ENCODE results near the gene KCNT1. TPM values are rescaled to one million over a fixed set of nuclear protein-coding genes. Genes with fewer than 3 reads are reported as not detected.

The KCNT1 gene
- total and polyA plus RNA-seq, 2 donors (not counting 3 experiments of a cell fraction or from before 2014, with no cell fraction given) = not detected

DNA sequence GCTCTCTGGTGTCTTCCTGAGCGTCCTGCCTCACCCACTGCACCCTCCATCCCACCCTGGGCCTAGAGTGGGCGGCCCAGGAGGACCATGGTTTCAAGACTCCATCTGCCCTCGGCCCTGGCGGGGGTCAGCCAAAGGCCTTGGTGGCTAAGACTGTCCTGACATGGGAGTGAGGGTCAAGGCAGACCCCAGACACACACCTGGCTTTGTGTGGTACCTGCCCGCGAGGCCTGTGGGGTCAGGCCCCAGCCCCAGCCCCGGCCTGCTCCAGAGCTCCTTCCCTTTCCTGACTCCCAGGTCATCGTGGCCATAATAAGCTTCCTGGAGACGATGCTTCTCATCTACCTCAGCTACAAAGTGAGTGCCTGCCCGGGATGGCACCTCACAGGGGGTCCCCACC is 54.6 kb downstream of the KCNT1 start:
- TF ChIP-seq GATA2 (IDR thresholded peaks at IDR 0.05; ENCODE audit: insufficient read depth, insufficient read length, low read depth, low read length) = no peak
- TF ChIP-seq, protein P1, sequence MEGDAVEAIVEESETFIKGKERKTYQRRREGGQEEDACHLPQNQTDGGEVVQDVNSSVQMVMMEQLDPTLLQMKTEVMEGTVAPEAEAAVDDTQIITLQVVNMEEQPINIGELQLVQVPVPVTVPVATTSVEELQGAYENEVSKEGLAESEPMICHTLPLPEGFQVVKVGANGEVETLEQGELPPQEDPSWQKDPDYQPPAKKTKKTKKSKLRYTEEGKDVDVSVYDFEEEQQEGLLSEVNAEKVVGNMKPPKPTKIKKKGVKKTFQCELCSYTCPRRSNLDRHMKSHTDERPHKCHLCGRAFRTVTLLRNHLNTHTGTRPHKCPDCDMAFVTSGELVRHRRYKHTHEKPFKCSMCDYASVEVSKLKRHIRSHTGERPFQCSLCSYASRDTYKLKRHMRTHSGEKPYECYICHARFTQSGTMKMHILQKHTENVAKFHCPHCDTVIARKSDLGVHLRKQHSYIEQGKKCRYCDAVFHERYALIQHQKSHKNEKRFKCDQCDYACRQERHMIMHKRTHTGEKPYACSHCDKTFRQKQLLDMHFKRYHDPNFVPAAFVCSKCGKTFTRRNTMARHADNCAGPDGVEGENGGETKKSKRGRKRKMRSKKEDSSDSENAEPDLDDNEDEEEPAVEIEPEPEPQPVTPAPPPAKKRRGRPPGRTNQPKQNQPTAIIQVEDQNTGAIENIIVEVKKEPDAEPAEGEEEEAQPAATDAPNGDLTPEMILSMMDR (IDR thresholded peaks at IDR 0.05; ENCODE audit: extremely low read depth in 1 of 2, insufficient read depth in 1 of 2, low read depth in 1 of 2, low read length in 2 of 2) = no peak
- no peak for TF ChIP-seq EZH2 (IDR thresholded peaks at IDR 0.05; ENCODE audit: borderline replicate concordance, low read depth, low read length, severe bottlenecking)
- TF ChIP-seq, protein P2, sequence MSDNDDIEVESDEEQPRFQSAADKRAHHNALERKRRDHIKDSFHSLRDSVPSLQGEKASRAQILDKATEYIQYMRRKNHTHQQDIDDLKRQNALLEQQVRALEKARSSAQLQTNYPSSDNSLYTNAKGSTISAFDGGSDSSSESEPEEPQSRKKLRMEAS (IDR thresholded peaks at IDR 0.05; ENCODE audit: insufficient read depth, insufficient read length) = no peak
- no peak for TF ChIP-seq FOS (IDR thresholded peaks at IDR 0.05; ENCODE audit: borderline replicate concordance, insufficient read depth, low read length)
- no peak for TF ChIP-seq JUN (IDR thresholded peaks at IDR 0.05; ENCODE audit: borderline replicate concordance, insufficient read depth, insufficient read length, low read depth)
- no peak for TF ChIP-seq MYC (IDR thresholded peaks at IDR 0.05; ENCODE audit: low read depth, low read length)
- TF ChIP-seq POLR2A (IDR thresholded peaks at IDR 0.05; ENCODE audit: low read depth, low read length) = no peak
- no peak for TF ChIP-seq POLR2AphosphoS5 (IDR thresholded peaks at IDR 0.05; ENCODE audit: insufficient read depth, low read depth, low read length)
- dilution Hi-C loops (cut with MboI; ENCODE audit: extremely low pct_ligation_motif_present, low sequenced_read_pairs) = no loop called here
- H3K36me3 ChIP-seq (ENCODE audit: control insufficient read depth in 2 of 2, extremely low read depth in 1 of 2, insufficient read depth in 2 of 2, low read length in 2 of 2) = no peaks in the 10 kb centered on the region
- no peaks in the 10 kb centered on the region for H3K9me3 ChIP-seq (replicated peaks; ENCODE audit: control insufficient read depth, insufficient read depth, low read length)
- no peaks in the 10 kb centered on the region for H4K20me1 ChIP-seq (replicated peaks; ENCODE audit: control insufficient read depth, extremely low read depth, insufficient read depth, low read length)
- no TSS peak for BruUV-seq (replicated peaks)
- no peaks in the 10 kb centered on the region for H3K27me3 ChIP-seq (ENCODE audit: control insufficient read depth in 2 of 2, insufficient read depth in 2 of 2, low read length in 2 of 2)
- no peak overlapping the region for H3K4me2 ChIP-seq (ENCODE audit: insufficient read depth, low read length)
- no peaks in the 10 kb centered on the region for H3K9me1 ChIP-seq (replicated peaks; ENCODE audit: control insufficient read depth, extremely low read depth, insufficient read depth, low read length)
- FAIRE-seq = no peak
- H3K79me2 ChIP-seq (ENCODE audit: control insufficient read depth, insufficient read depth, low read length) = no peaks in the 10 kb centered on the region
- H3K27ac ChIP-seq (ENCODE audit: insufficient read depth, low read depth, low read length) = no peak overlapping the region
- H2AFZ ChIP-seq (ENCODE audit: low read depth, low read length) = no peak overlapping the region
- H3K9ac ChIP-seq (replicated peaks; ENCODE audit: extremely low read depth, insufficient read depth, low read length) = no peak overlapping the region
- no peak for DNase-seq (ENCODE audit: low read depth, low spot score)
- CTCF ChIA-PET = no interaction called here
- intact Hi-C loops (cut with micrococcal nuclease) = no loop called here
- no peak overlapping the region for H3K4me3 ChIP-seq (replicated peaks in 1 of 3; ENCODE audit: insufficient read depth in 1 of 3, low read depth in 1 of 3, low read length in 3 of 3)
- POLR2A ChIA-PET = no interaction called here
- no peaks in the 10 kb centered on the region for H3K4me1 ChIP-seq (ENCODE audit: control insufficient read depth, extremely low read depth, insufficient read depth, low read length)
